ENCODE results near the gene ZNF518A. TPM values are rescaled to one million over a fixed set of nuclear protein-coding genes. Genes with fewer than 3 reads are reported as not detected.

ZNF518A gene
- total and polyA plus RNA-seq, 2 donors (not counting 3 experiments of a cell fraction or from before 2014, with no cell fraction given) = 2.9 to 12.1 TPM

DNA sequence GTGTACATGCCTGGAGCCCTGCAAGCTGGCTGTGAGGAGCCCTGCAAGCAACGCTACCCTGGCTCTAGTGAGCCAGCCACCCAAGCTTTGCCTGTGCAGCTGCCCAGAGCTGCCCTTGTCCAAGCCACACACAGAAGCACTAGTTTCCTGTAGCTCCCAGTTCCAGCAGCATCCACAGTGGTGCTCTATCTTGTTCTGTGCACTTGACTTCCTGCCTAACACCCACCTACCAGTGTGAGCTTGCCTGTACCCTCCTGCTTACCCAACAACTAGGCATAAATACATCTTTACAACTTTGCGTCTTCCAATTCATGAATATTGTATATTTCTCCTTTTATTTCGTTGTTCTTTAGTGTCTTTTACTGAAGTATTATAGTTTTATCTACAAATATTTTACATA, 32.2 kb upstream of the ZNF518A start:
- H3K4me1 ChIP-seq (ENCODE audit: control insufficient read depth, extremely low read depth, insufficient read depth, low read length) = no peaks in the 10 kb centered on the region
- H3K79me2 ChIP-seq (ENCODE audit: control insufficient read depth, insufficient read depth, low read length) = no peaks in the 10 kb centered on the region
- no peak for DNase-seq (ENCODE audit: low read depth, low spot score)
- no peaks in the 10 kb centered on the region for H4K20me1 ChIP-seq (replicated peaks; ENCODE audit: control insufficient read depth, extremely low read depth, insufficient read depth, low read length)
- no peak overlapping the region for H3K9ac ChIP-seq (replicated peaks; ENCODE audit: extremely low read depth, insufficient read depth, low read length)
- no peak overlapping the region for H2AFZ ChIP-seq (ENCODE audit: low read depth, low read length)
- POLR2A ChIA-PET = no interaction called here
- H3K9me1 ChIP-seq (replicated peaks; ENCODE audit: control insufficient read depth, extremely low read depth, insufficient read depth, low read length) = no peaks in the 10 kb centered on the region
- TF ChIP-seq POLR2AphosphoS5 (IDR thresholded peaks at IDR 0.05; ENCODE audit: insufficient read depth, low read depth, low read length) (no peak), JUN (IDR thresholded peaks at IDR 0.05; ENCODE audit: borderline replicate concordance, insufficient read depth, insufficient read length, low read depth) (no peak), EZH2 (IDR thresholded peaks at IDR 0.05; ENCODE audit: borderline replicate concordance, low read depth, low read length, severe bottlenecking) (no peak), MYC (IDR thresholded peaks at IDR 0.05; ENCODE audit: low read depth, low read length) (no peak), FOS (IDR thresholded peaks at IDR 0.05; ENCODE audit: borderline replicate concordance, insufficient read depth, low read length) (no peak), POLR2A (IDR thresholded peaks at IDR 0.05; ENCODE audit: low read depth, low read length) (no peak), GATA2 (IDR thresholded peaks at IDR 0.05; ENCODE audit: insufficient read depth, insufficient read length, low read depth, low read length) (no peak)
- TF ChIP-seq, protein P1, sequence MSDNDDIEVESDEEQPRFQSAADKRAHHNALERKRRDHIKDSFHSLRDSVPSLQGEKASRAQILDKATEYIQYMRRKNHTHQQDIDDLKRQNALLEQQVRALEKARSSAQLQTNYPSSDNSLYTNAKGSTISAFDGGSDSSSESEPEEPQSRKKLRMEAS (IDR thresholded peaks at IDR 0.05; ENCODE audit: insufficient read depth, insufficient read length) = no peak
- TF ChIP-seq, protein P2, sequence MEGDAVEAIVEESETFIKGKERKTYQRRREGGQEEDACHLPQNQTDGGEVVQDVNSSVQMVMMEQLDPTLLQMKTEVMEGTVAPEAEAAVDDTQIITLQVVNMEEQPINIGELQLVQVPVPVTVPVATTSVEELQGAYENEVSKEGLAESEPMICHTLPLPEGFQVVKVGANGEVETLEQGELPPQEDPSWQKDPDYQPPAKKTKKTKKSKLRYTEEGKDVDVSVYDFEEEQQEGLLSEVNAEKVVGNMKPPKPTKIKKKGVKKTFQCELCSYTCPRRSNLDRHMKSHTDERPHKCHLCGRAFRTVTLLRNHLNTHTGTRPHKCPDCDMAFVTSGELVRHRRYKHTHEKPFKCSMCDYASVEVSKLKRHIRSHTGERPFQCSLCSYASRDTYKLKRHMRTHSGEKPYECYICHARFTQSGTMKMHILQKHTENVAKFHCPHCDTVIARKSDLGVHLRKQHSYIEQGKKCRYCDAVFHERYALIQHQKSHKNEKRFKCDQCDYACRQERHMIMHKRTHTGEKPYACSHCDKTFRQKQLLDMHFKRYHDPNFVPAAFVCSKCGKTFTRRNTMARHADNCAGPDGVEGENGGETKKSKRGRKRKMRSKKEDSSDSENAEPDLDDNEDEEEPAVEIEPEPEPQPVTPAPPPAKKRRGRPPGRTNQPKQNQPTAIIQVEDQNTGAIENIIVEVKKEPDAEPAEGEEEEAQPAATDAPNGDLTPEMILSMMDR (IDR thresholded peaks at IDR 0.05; ENCODE audit: extremely low read depth in 1 of 2, insufficient read depth in 1 of 2, low read depth in 1 of 2, low read length in 2 of 2) = no peak
- no peak overlapping the region for H3K27ac ChIP-seq (ENCODE audit: insufficient read depth, low read depth, low read length)
- CTCF ChIA-PET = no interaction called here
- no peak for FAIRE-seq
- no peak overlapping the region for H3K4me3 ChIP-seq (replicated peaks in 1 of 3; ENCODE audit: insufficient read depth in 1 of 3, low read depth in 1 of 3, low read length in 3 of 3)
- intact Hi-C loops (cut with micrococcal nuclease) (no loop called here), dilution Hi-C loops (cut with MboI; ENCODE audit: extremely low pct_ligation_motif_present, low sequenced_read_pairs) (no loop called here)
- no peaks in the 10 kb centered on the region for H3K36me3 ChIP-seq (ENCODE audit: control insufficient read depth in 2 of 2, extremely low read depth in 1 of 2, insufficient read depth in 2 of 2, low read length in 2 of 2)
- peaks cover 36 to 41% of the 10 kb centered on the region in 2 experiments for H3K27me3 ChIP-seq (ENCODE audit: control insufficient read depth in 2 of 2, insufficient read depth in 2 of 2, low read length in 2 of 2)
- no peak overlapping the region for H3K4me2 ChIP-seq (ENCODE audit: insufficient read depth, low read length)
- H3K9me3 ChIP-seq (replicated peaks; ENCODE audit: control insufficient read depth, insufficient read depth, low read length) = no peaks in the 10 kb centered on the region
- no TSS peak for BruUV-seq (replicated peaks)

All from endothelial cell of umbilical vein (primary cell).